HepG2 (cell line): ENCODE data around the gene GNAZ. TPM values are rescaled to one million over a fixed set of nuclear protein-coding genes. Genes with fewer than 3 reads are reported as not detected.

Experiments used
- ATAC-seq: fragments of 200-7000 bp; cut with Tn5 transposase; 3 replicates; pipeline ENCODE4 v1.9.1; 2020; ENCODE audit warnings: mild to moderate bottlenecking, moderate library complexity
- BruUV-seq: library from RNA; stranded (reverse); fragments of 400-500 nt; replicated peaks from 2 replicates; lab custom pipeline; 2021; lab: Mats Ljungman, UMichigan
- CTCF ChIA-PET: fragments of 300-600 bp; formaldehyde crosslinking; extraction: SDS; loops from one replicate; lab custom pipeline; 2021; ENCODE audit warnings: low total read pairs, inconsistent platforms, low intra/inter-chr PET ratio; lab: Yijun Ruan, JAX
- POLR2A ChIA-PET: fragments of 350-600 bp; sonication (Branson Sonifier 250); formaldehyde crosslinking; loops from one replicate; lab custom pipeline; 2020; ENCODE audit warnings: antibody characterized with exemption, inconsistent platforms; lab: Yijun Ruan, JAX
- DNase-seq: peaks from one replicate; pipeline ENCODE4 v3.0.0-alpha.2; 2015; ENCODE audit warnings: low spot score
- FAIRE-seq: peaks from 3 replicates; lab custom pipeline; 2011; peaks lifted over from hg19 to GRCh38; lab: Jason Lieb, UNC
- H2AFZ ChIP-seq: one replicate; pipeline ENCODE4 v1.6.1; 2011; ENCODE audit warnings: low read length, inconsistent platforms
- H3K27ac ChIP-seq: fragments of 300-600 bp; 3 replicates; pipeline ENCODE4 v1.8.0; 2011; ENCODE audit warnings: mixed run types, mild to moderate bottlenecking, mixed read lengths, low read length, inconsistent platforms; ENCODE audit not compliant: insufficient read depth; ENCODE audit errors: extremely low read length
- H3K27me3 ChIP-seq, 2 experiments: fragments of 200-600 bp in 1 of 2; 2 replicates in 1 of 2; 3 replicates in 1 of 2; pipeline versions ENCODE4 v1.6.0 to v1.8.0; 2011; ENCODE audit warnings: low read length in 2 of 2, mild to moderate bottlenecking in 2 of 2, moderate library complexity in 2 of 2, inconsistent platforms in 1 of 2; ENCODE audit not compliant: insufficient read depth in 2 of 2, control insufficient read depth in 1 of 2
- H3K36me3 ChIP-seq, 2 experiments: fragments of 200-600 bp in 1 of 2; replicated peaks in 1 of 2; 2 replicates in 1 of 2; 3 replicates in 1 of 2; pipeline versions ENCODE4 v1.5.1 to v1.8.0; 2011; ENCODE audit warnings: low read length in 2 of 2, inconsistent platforms in 1 of 2; ENCODE audit not compliant: insufficient read depth in 2 of 2, control insufficient read depth in 1 of 2
- H3K4me1 ChIP-seq: 2 replicates; pipeline ENCODE4 v1.5.1; 2012; ENCODE audit warnings: low read length, inconsistent platforms; ENCODE audit not compliant: insufficient read depth
- H3K4me2 ChIP-seq: 2 replicates; pipeline ENCODE4 v1.6.0; 2011; ENCODE audit warnings: low read depth, low read length, inconsistent platforms
- H3K4me3 ChIP-seq, 3 experiments: fragments of 200-600 bp in 1 of 3; sonication (generic), shearing (Covaris generic) in 1 of 3; replicated peaks in 1 of 3; 2 replicates each; pipeline ENCODE4 v1.5.1; 2011 to 2016; ENCODE audit warnings: low read length in 3 of 3, inconsistent platforms in 2 of 3, low read depth in 2 of 3, mild to moderate bottlenecking in 2 of 3, control low read depth in 1 of 3, mixed read lengths in 1 of 3; ENCODE audit not compliant: insufficient read depth in 1 of 3
- H3K79me2 ChIP-seq: one replicate; pipeline ENCODE4 v1.6.1; 2011; ENCODE audit warnings: low read length, inconsistent platforms; ENCODE audit not compliant: insufficient read depth
- H3K9ac ChIP-seq: 2 replicates; pipeline ENCODE4 v1.6.0; 2011; ENCODE audit warnings: mild to moderate bottlenecking, low read depth, low read length, inconsistent platforms; ENCODE audit not compliant: insufficient read depth
- H3K9me3 ChIP-seq: 2 replicates; pipeline ENCODE4 v1.5.1; 2012; ENCODE audit warnings: mild to moderate bottlenecking, low read length
- H4K20me1 ChIP-seq: 2 replicates; pipeline ENCODE4 v1.6.0; 2011; ENCODE audit warnings: inconsistent platforms, mild to moderate bottlenecking, low read length, moderate library complexity; ENCODE audit not compliant: insufficient read depth
- CEBPB ChIP-seq: IDR thresholded peaks from 2 replicates; pipeline ENCODE4 v1.6.1; 2011; ENCODE audit warnings: low read depth, low read length, improper control_type of control experiment, borderline replicate concordance
- TOE1 ChIP-seq: sonication (generic); formaldehyde crosslinking; IDR thresholded peaks from 2 replicates; pipeline ENCODE4 v1.4.0; 2020; ENCODE audit warnings: mild to moderate bottlenecking, missing genetic modification reagents
- WGBS: methylation state at CpG from one replicate; pipeline ENCODE4 v1.1.6; 2017; ENCODE audit warnings: low lambda C conversion rate; 5-methylcytosine and 5-hydroxymethylcytosine counted together
- in situ Hi-C: cut with HindIII; loops from 2 replicates; pipeline ENCODE4 v1.10.0; 2017; ENCODE audit warnings: low pct_unique_long_range_greater_than_20kb; ENCODE audit not compliant: extremely low pct_ligation_motif_present
- intact Hi-C: fragments of 100-400 bp; cut with micrococcal nuclease; formaldehyde crosslinking; loops from one replicate; pipeline ENCODE4 v1.10.0; 2022; ENCODE audit not compliant: unreplicated experiment
- polyA plus RNA-seq, 8 experiments: library from polyadenylated mRNA; depleted of rRNA in 3 of 8; stranded (reverse) in 7 of 8; unstranded in 1 of 8; fragments of >200 nt; fragmentation: Illumina TruSeq in 4 of 8; extraction: Trizol in 4 of 8; gene quantifications; 2 replicates each; pipeline versions ENCODE4 v1.2.1 to v1.2.3, GENCODE V29; 2011 to 2016; ENCODE audit warnings: low read depth in 4 of 8, missing spikeins in 1 of 8, mixed read lengths in 1 of 8; ENCODE audit not compliant: insufficient read depth in 1 of 8
- total RNA-seq, 5 experiments: library from RNA; depleted of rRNA; stranded (reverse); fragments of >200 nt; fragmentation: Illumina TruSeq; extraction: Trizol; gene quantifications; 2 replicates each; pipeline ENCODE4 v1.2.3, GENCODE V29; 2016; ENCODE audit warnings: low read depth in 1 of 5
- TF ChIP-seq, protein P1 (sequence below): sonication (generic); formaldehyde crosslinking; IDR thresholded peaks from 2 replicates; pipeline ENCODE4 v1.9.0; 2021; ENCODE audit warnings: missing genetic modification reagents, borderline replicate concordance

The GNAZ gene
- total and polyA plus RNA-seq, 2 of the 13 experiments (the other 11 are each of a cell fraction or from before 2014, with no cell fraction given), result 11.4 to 22.3 TPM

DNA sequence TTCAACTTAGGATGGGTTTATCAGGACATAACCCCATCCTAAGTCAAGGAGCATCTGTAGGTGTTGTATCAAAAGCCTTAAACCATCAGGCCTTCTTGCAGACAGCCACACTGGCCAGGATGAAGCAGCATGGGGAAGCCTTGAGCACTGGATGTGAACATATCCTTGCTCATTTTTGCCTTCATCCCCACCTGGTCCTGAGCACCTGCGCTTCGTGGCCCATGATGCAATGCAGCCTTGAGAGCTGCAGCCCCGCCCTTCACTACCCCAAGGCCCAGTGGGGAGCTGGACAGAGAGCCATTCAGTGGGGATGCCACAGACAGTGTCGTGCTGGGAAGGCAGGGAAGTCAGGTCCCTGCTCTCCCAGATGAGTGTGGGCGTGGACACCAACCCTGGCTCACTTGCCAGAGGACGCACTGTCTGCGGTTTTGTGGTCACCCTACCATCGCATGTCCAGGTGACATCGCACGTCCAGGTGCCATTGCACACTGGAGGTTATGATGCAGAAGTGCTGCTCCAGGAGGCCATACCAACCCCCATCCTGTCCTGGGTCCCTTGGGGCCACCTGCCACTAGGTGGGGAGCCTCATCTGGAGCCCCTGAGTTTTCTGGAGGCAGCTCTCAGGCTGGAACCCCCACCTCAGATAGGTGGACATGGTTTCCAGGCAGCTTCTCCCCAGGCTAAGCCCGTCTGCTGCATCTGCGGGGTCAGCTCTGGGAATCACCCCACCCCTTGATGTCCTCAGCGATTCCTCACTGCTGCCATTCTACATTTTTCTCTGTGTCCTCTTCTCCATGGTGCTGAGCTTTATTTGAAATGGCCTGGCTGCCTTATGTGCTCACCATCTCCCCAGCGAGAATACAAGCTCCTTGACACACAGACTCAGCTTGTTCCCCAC lies 14.4 kb downstream of the GNAZ start:
- Histone ChIP-seq H3K27ac (no peak overlapping the region), H3K36me3 (no peaks in the 10 kb centered on the region; a peak in 1 of 5 replicates), H3K79me2 (peaks cover 21% of the 10 kb centered on the region), H3K4me1 (peaks cover 62% of the 10 kb centered on the region), H3K4me3 (no peak overlapping the region), H3K4me2 (no peak overlapping the region), H4K20me1 (no peaks in the 10 kb centered on the region), H3K9ac (no peak overlapping the region), H3K27me3 (no peaks in the 10 kb centered on the region), H2AFZ (no peak overlapping the region), H3K9me3 (no peaks in the 10 kb centered on the region)
- ATAC-seq, result no peak
- ChIA-PET CTCF (no interaction called here), POLR2A (interaction anchor here (1.7 kb wide), 1 partner anchor 9 kb away, joined by 6 read pairs; no protein-coding TSS in a partner anchor)
- DNase-seq, result no peak
- WGBS, result 95% methylated on average over 10 of the region's 14 CpGs
- intact Hi-C loops, result no loop called here
- TF ChIP-seq CEBPB, result 0 out of 2 replicates have a peak, but pooled peaks have one; percentile 5
- TF ChIP-seq TOE1 (CRISPR knock-in tag), result no peak
- no peak for FAIRE-seq
- no TSS peak for BruUV-seq
- in situ Hi-C loops, result no loop called here

DNA sequence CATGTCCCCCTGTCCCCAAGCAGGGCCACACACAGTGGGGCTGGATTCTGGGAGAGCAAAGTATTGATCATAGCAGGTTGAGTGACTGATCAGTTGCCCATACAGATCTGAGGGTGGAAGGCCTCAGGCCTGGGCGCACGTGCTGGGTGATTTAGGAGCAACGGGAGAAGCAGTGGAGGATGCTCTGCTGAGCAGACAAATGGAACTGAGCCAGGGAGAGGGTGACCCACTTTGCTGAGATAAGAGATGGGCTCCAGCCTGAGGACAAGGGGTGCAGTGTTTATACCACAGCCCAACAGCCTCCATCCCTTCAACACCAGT lies 15.0 kb downstream of the GNAZ start:
- FAIRE-seq, result no peak
- Histone ChIP-seq H3K79me2 (peaks cover 17% of the 10 kb centered on the region), H2AFZ (no peak overlapping the region), H4K20me1 (no peaks in the 10 kb centered on the region), H3K9me3 (no peaks in the 10 kb centered on the region), H3K36me3 (no peaks in the 10 kb centered on the region; a peak in 1 of 5 replicates), H3K27me3 (no peaks in the 10 kb centered on the region), H3K4me3 (no peak overlapping the region), H3K27ac (no peak overlapping the region), H3K4me2 (no peak overlapping the region), H3K4me1 (peaks cover 56% of the 10 kb centered on the region), H3K9ac (no peak overlapping the region)
- in situ Hi-C loops, result no loop called here
- ChIA-PET CTCF (no interaction called here), POLR2A (interaction anchor here (1.7 kb wide), 1 partner anchor 10 kb away, joined by 6 read pairs; no protein-coding TSS in a partner anchor)
- no TSS peak for BruUV-seq
- no peak for DNase-seq
- 97% methylated on average over 3 of the region's 3 CpGs for WGBS
- TF ChIP-seq, protein P1, sequence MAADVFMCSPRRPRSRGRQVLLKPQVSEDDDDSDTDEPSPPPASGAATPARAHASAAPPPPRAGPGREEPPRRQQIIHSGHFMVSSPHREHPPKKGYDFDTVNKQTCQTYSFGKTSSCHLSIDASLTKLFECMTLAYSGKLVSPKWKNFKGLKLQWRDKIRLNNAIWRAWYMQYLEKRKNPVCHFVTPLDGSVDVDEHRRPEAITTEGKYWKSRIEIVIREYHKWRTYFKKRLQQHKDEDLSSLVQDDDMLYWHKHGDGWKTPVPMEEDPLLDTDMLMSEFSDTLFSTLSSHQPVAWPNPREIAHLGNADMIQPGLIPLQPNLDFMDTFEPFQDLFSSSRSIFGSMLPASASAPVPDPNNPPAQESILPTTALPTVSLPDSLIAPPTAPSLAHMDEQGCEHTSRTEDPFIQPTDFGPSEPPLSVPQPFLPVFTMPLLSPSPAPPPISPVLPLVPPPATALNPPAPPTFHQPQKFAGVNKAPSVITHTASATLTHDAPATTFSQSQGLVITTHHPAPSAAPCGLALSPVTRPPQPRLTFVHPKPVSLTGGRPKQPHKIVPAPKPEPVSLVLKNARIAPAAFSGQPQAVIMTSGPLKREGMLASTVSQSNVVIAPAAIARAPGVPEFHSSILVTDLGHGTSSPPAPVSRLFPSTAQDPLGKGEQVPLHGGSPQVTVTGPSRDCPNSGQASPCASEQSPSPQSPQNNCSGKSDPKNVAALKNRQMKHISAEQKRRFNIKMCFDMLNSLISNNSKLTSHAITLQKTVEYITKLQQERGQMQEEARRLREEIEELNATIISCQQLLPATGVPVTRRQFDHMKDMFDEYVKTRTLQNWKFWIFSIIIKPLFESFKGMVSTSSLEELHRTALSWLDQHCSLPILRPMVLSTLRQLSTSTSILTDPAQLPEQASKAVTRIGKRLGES (CRISPR knock-in tag), result no peak
- ATAC-seq, result no peak
- intact Hi-C loops, result no loop called here
